H1 (cell line): ENCODE data around the gene SENP3. TPM values are rescaled to one million over a fixed set of nuclear protein-coding genes. Genes with fewer than 3 reads are reported as not detected.
A peak's percentile ranks its signal among the peaks of the same experiment; 100 is the strongest.

Source experiments
- CTCF ChIA-PET: fragments of 300-600 bp; sonication (Branson Sonifier 250); formaldehyde crosslinking; loops from one replicate; lab custom pipeline; 2021; ENCODE audit not compliant: partially characterized antibody; lab: Charles Lee
- POLR2A ChIA-PET: fragments of 300-600 bp; sonication (Branson Sonifier 250); formaldehyde crosslinking; loops from one replicate; lab custom pipeline; 2021; ENCODE audit warnings: inconsistent platforms; ENCODE audit not compliant: partially characterized antibody; lab: Charles Lee
- DNase-seq, 2 experiments: peaks; one replicate each; pipeline versions ENCODE4 v3.0.0 to v3.0.0-alpha.2; 2010 to 2022; ENCODE audit warnings: low spot score in 2 of 2, low read depth in 1 of 2, mixed read lengths in 1 of 2
- FAIRE-seq: peaks from 2 replicates; lab custom pipeline; 2011; peaks lifted over from hg19 to GRCh38; lab: Jason Lieb, UNC
- H2AFZ ChIP-seq: 2 replicates; pipeline ENCODE4 v1.8.1; 2012; ENCODE audit warnings: low read length, inconsistent platforms
- H2AK5ac ChIP-seq: 2 replicates; pipeline ENCODE4 v1.6.1; 2013; ENCODE audit warnings: low read depth, low read length
- H2BK120ac ChIP-seq: replicated peaks from 2 replicates; pipeline ENCODE3; 2013; ENCODE audit warnings: low read depth, low read length, inconsistent platforms
- H2BK12ac ChIP-seq: 2 replicates; pipeline ENCODE4 v1.6.1; 2013; ENCODE audit warnings: low read depth, low read length
- H2BK15ac ChIP-seq: 2 replicates; pipeline ENCODE4 v1.6.1; 2013; ENCODE audit warnings: low read length
- H2BK20ac ChIP-seq: 2 replicates; pipeline ENCODE4 v1.6.1; 2013; ENCODE audit warnings: low read length
- H2BK5ac ChIP-seq: 2 replicates; pipeline ENCODE4 v1.6.1; 2013; ENCODE audit warnings: low read depth, low read length
- H3K14ac ChIP-seq: 2 replicates; pipeline ENCODE4 v1.6.1; 2013; ENCODE audit warnings: inconsistent platforms; ENCODE audit not compliant: insufficient read length
- H3K18ac ChIP-seq: 2 replicates; pipeline ENCODE4 v1.6.1; 2013; ENCODE audit warnings: low read length; ENCODE audit errors: extremely low read depth
- H3K23ac ChIP-seq: 2 replicates; pipeline ENCODE4 v1.6.1; 2013; ENCODE audit warnings: inconsistent platforms; ENCODE audit not compliant: insufficient read length
- H3K23me2 ChIP-seq: 2 replicates; pipeline ENCODE4 v1.6.1; 2013; ENCODE audit warnings: low read depth, low read length
- H3K27ac ChIP-seq: 2 replicates; pipeline ENCODE4 v1.6.1; 2011; ENCODE audit warnings: low read depth, low read length, inconsistent platforms
- H3K27me3 ChIP-seq, 4 experiments: replicated peaks in 1 of 4; 1 replicate in 1 of 4; 2 replicates in 3 of 4; pipeline versions ENCODE4 v1.6.1 to v1.8.1; 2011 to 2013; ENCODE audit warnings: low read length in 3 of 4, mild to moderate bottlenecking in 3 of 4, inconsistent platforms in 2 of 4, mixed read lengths in 2 of 4, moderate library complexity in 1 of 4; ENCODE audit not compliant: control insufficient read depth in 3 of 4, insufficient read depth in 3 of 4; ENCODE audit errors: extremely low read depth in 1 of 4
- H3K36me3 ChIP-seq, 4 experiments: 2 replicates each; pipeline versions ENCODE4 v1.6.1 to v1.8.1; 2011 to 2013; ENCODE audit warnings: mild to moderate bottlenecking in 4 of 4, low read length in 3 of 4, moderate library complexity in 2 of 4, control low read depth in 1 of 4, inconsistent platforms in 1 of 4; ENCODE audit not compliant: insufficient read depth in 4 of 4, control insufficient read depth in 2 of 4
- H3K4ac ChIP-seq: replicated peaks from 2 replicates; pipeline ENCODE3; 2013; ENCODE audit warnings: low read length, low read depth, mixed read lengths, inconsistent platforms; ENCODE audit not compliant: insufficient read length
- H3K4me1 ChIP-seq, 4 experiments: replicated peaks in 1 of 4; 1 replicate in 1 of 4; 2 replicates in 3 of 4; pipeline versions ENCODE4 v1.6.1 to v1.8.1; 2011 to 2013; ENCODE audit warnings: low read length in 3 of 4, inconsistent platforms in 2 of 4, mixed read lengths in 1 of 4; ENCODE audit not compliant: insufficient read depth in 4 of 4, control insufficient read depth in 3 of 4
- H3K4me2 ChIP-seq, 2 experiments: 2 replicates each; pipeline versions ENCODE4 v1.6.1 to v1.8.1; 2011 to 2013; ENCODE audit warnings: low read depth in 2 of 2, low read length in 2 of 2, control low read depth in 1 of 2, inconsistent platforms in 1 of 2, mild to moderate bottlenecking in 1 of 2; ENCODE audit not compliant: insufficient read depth in 1 of 2
- H3K4me3 ChIP-seq, 4 experiments: fragments of 200-600, 300-600 bp in 1 of 4; sonication (generic), shearing (Covaris generic), sonication (Bioruptor Twin) in 1 of 4; 2 replicates each; pipeline versions ENCODE4 v1.5.1 to v1.8.1; 2011 to 2016; ENCODE audit warnings: low read length in 4 of 4, low read depth in 3 of 4, control low read depth in 2 of 4, inconsistent platforms in 2 of 4, mild to moderate bottlenecking in 2 of 4, mixed read lengths in 1 of 4, moderate library complexity in 1 of 4; ENCODE audit not compliant: insufficient read depth in 2 of 4; ENCODE audit errors: extremely low read depth in 1 of 4
- H3K56ac ChIP-seq: replicated peaks from 2 replicates; pipeline ENCODE3; 2013; ENCODE audit warnings: low read depth, mild to moderate bottlenecking, mixed read lengths, low read length, inconsistent platforms; ENCODE audit not compliant: insufficient read length
- H3K79me1 ChIP-seq: 2 replicates; pipeline ENCODE4 v1.6.1; 2013; ENCODE audit warnings: low read depth, low read length, control low read depth
- H3K79me2 ChIP-seq, 2 experiments: 2 replicates each; pipeline versions ENCODE4 v1.6.1 to v1.8.1; 2012 to 2013; ENCODE audit warnings: low read length in 2 of 2, mild to moderate bottlenecking in 2 of 2, inconsistent platforms in 1 of 2; ENCODE audit not compliant: insufficient read depth in 2 of 2, control insufficient read depth in 1 of 2
- H3K9ac ChIP-seq, 4 experiments: replicated peaks in 1 of 4; 1 replicate in 1 of 4; 2 replicates in 3 of 4; pipeline versions ENCODE4 v1.6.1 to v1.8.1; 2011 to 2013; ENCODE audit warnings: low read depth in 3 of 4, low read length in 3 of 4, control low read depth in 2 of 4, mild to moderate bottlenecking in 2 of 4, moderate library complexity in 2 of 4, inconsistent platforms in 1 of 4; ENCODE audit errors: extremely low read depth in 1 of 4
- H3K9me3 ChIP-seq, 2 experiments: 2 replicates each; pipeline versions ENCODE4 v1.6.1 to v1.8.1; 2012 to 2013; ENCODE audit warnings: mild to moderate bottlenecking in 2 of 2, moderate library complexity in 2 of 2, control low read depth in 1 of 2, inconsistent platforms in 1 of 2, low read depth in 1 of 2, low read length in 1 of 2, mixed read lengths in 1 of 2; ENCODE audit not compliant: insufficient read depth in 2 of 2
- H4K20me1 ChIP-seq, 2 experiments: replicated peaks in 1 of 2; 2 replicates each; pipeline versions ENCODE3 to v1.8.1; 2011 to 2013; ENCODE audit warnings: inconsistent platforms in 2 of 2, low read length in 2 of 2, mild to moderate bottlenecking in 1 of 2; ENCODE audit not compliant: insufficient read depth in 2 of 2, control insufficient read depth in 1 of 2
- H4K5ac ChIP-seq: 2 replicates; pipeline ENCODE4 v1.6.1; 2013; ENCODE audit warnings: low read length, low read depth, mixed read lengths, inconsistent platforms; ENCODE audit not compliant: insufficient read length
- H4K8ac ChIP-seq: 2 replicates; pipeline ENCODE4 v1.8.0; 2013; ENCODE audit warnings: mild to moderate bottlenecking, moderate library complexity, low read length, inconsistent platforms; ENCODE audit not compliant: insufficient read depth; ENCODE audit errors: extremely low read depth
- H4K91ac ChIP-seq: replicated peaks from 2 replicates; pipeline ENCODE3; 2013; ENCODE audit warnings: low read length, mixed read lengths, inconsistent platforms; ENCODE audit not compliant: insufficient read length
- E2F6 ChIP-seq: IDR thresholded peaks from 2 replicates; pipeline ENCODE4 v1.6.1; 2012; ENCODE audit warnings: inconsistent platforms
- GABPA ChIP-seq: IDR thresholded peaks from 2 replicates; pipeline ENCODE4 v1.6.1; 2011; ENCODE audit warnings: mild to moderate bottlenecking, low read length, moderate library complexity, borderline replicate concordance; ENCODE audit not compliant: insufficient read depth
- KDM4A ChIP-seq: IDR thresholded peaks from one replicate; pipeline ENCODE4 v1.7.1; 2012; ENCODE audit warnings: low read depth, mild to moderate bottlenecking, moderate library complexity, low read length, inconsistent platforms; ENCODE audit not compliant: severe bottlenecking
- POU5F1 ChIP-seq: IDR thresholded peaks from 2 replicates; pipeline ENCODE4 v1.6.1; 2011; ENCODE audit warnings: low read depth, mild to moderate bottlenecking, low read length, moderate library complexity
- SIRT6 ChIP-seq: IDR thresholded peaks from one replicate; pipeline ENCODE4 v1.7.1; 2012; ENCODE audit warnings: low read length, inconsistent platforms
- SRF ChIP-seq: IDR thresholded peaks from 2 replicates; pipeline ENCODE4 v1.6.1; 2011; ENCODE audit warnings: mild to moderate bottlenecking, low read depth, low read length, moderate library complexity
- WGBS, 2 experiments: shearing (Covaris generic) in 1 of 2; methylation state at CpG; one replicate each; pipeline versions ENCODE4 v1.1.6 to v1.1.7; 2013 to 2015; ENCODE audit warnings: low lambda C conversion rate in 2 of 2, mixed read lengths in 2 of 2, inconsistent platforms in 1 of 2, low coverage in 1 of 2, missing lambda C conversion rate in 1 of 2; ENCODE audit not compliant: insufficient replicate concordance in 2 of 2, insufficient coverage in 1 of 2, insufficient read length in 1 of 2; ENCODE audit errors: extremely low coverage in 1 of 2, missing lambda C conversion rate in 1 of 2; 5-methylcytosine and 5-hydroxymethylcytosine counted together
- polyA plus RNA-seq, 7 experiments: library from polyadenylated mRNA; depleted of rRNA in 3 of 7; stranded (reverse) in 5 of 7; unstranded in 2 of 7; fragments of >200 nt in 5 of 7; fragments of 200-250 nt in 2 of 7; gene quantifications; 1 replicate in 5 of 7; 2 replicates in 1 of 7; 4 replicates in 1 of 7; pipeline versions ENCODE4 v1.2.1 to v1.2.3, GENCODE V29; 2011 to 2013; ENCODE audit warnings: missing spikeins in 2 of 7, mixed read lengths in 2 of 7
- total RNA-seq: library from RNA; stranded (reverse); fragmentation: NEBNext Ultra II Directional; extraction: Animal tissue kit (Norgen Biotek cat#: 25700); gene quantifications from 2 replicates; pipeline ENCODE4 v1.2.1, GENCODE V29; 2021

SENP3 gene
- total and polyA plus RNA-seq, 2 of the 8 experiments (the other 6 are each of a cell fraction or from before 2014, with no cell fraction given), result 86.2 to 129 TPM

DNA sequence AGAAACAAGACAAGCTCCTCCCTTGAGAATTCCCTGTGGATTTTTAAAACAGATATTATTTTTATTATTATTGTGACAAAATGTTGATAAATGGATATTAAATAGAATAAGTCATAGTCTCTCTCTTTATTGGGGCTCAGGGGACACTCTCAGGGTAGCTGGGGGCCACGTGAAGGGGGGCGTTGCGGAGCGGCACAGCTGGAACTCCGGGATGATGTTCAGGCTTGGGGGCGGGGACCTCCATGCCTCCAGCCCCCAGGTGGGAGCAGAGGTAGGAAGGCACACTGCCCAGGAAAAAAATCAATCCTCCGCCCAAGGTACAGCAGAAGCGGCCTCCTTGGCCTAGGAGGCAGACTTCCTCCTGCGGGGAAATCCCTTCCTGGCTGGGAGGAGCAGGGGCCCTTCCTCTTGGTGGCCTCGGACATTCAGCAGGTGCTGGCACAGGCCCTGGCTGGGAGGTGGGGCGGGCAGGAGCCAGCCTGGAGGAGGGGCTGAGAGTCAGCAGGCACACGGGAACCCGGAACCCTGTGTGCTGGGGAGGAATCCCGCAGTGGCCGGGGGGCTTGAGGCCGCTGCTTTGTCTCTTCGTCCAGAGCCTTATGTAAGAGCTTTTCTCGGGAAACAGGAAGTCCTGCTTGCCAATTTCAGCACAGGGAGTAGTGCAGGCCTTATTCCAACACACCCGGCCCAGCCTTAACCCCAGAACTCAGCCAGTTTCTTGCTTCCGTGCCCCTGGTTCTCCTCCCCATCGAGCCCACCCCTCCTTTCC, 3.8 kb upstream of the SENP3 start:
- Histone ChIP-seq H3K23me2 (peaks cover 6% of the 10 kb centered on the region; the same call in 1 of the 2 replicates), H3K56ac (no peak overlapping the region), H2BK15ac (peak overlapping the region; percentile 96), H4K5ac (peak overlapping the region; percentile 55), H4K8ac (peak overlapping the region; percentile 7), H3K79me1 (peaks cover 7% of the 10 kb centered on the region), H3K79me2 (peaks cover 4 to 10% of the 10 kb centered on the region in 2 experiments; a peak in 3 of 4 replicates), H3K27ac (0 out of 2 replicates have a peak overlapping the region, but pooled peaks have one; percentile 21), H3K9ac (0 out of 7 replicates have a peak overlapping the region, but pooled peaks of 1 of the 4 experiments have one; percentile 2), H2AFZ (no peak overlapping the region), H3K36me3 (no peaks in the 10 kb centered on the region; a peak in 1 of 8 replicates), H3K4me1 (peaks cover 11 to 43% (median 26%) of the 10 kb centered on the region in 4 experiments), H3K23ac (no peak overlapping the region), H3K14ac (no peak overlapping the region), H2BK20ac (0 out of 2 replicates have a peak overlapping the region, but pooled peaks have one; percentile 32), H2AK5ac (no peak overlapping the region), H3K27me3 (no peaks in the 10 kb centered on the region), H3K4me2 (peak overlapping the region; percentile 34 to 61), H2BK5ac (peak overlapping the region; percentile 56; the same call in 1 of the 2 replicates), H3K4me3 (peak overlapping the region in 2 of 4 experiments; percentile 11 to 34; a peak in 4 of 8 replicates), H4K91ac (peak overlapping the region; percentile 92), H3K4ac (peak overlapping the region; percentile 96), H3K18ac (peak overlapping the region; percentile 87), H2BK12ac (peak overlapping the region; percentile 68; the same call in 1 of the 2 replicates), H3K9me3 (no peaks in the 10 kb centered on the region), H2BK120ac (no peak overlapping the region), H4K20me1 (peaks cover 0 to 3% of the 10 kb centered on the region in 2 experiments)
- ChIA-PET POLR2A (interaction anchor here (0.7 to 37.5 kb wide), 19 partner anchors 8 to 295 kb away, joined by 3 to 1144 read pairs (median 4); partner anchors contain the start of genes CD68, MPDU1, POLR2A and SOX15), CTCF (interaction anchor here (0.6 to 12.7 kb wide), 14 partner anchors 9 to 339 kb away, joined by 3 to 251 read pairs (median 4); partner anchors contain the start of genes SLC2A4, SOX15, TP53 and WRAP53)
- peak in 1 of 2 experiments; percentile 81 for DNase-seq
- FAIRE-seq, result no peak
- WGBS, 2 experiments, result 18% methylated on average over 20 of the region's 21 CpGs; no CpG with 5 or more reads in 1 of the 2 experiments
- no peak for TF ChIP-seq SIRT6
- TF ChIP-seq KDM4A, result no peak
- TF ChIP-seq E2F6, result 0 out of 2 replicates have a peak, but pooled peaks have one; percentile 14
- 0 out of 2 replicates have a peak, but pooled peaks have one; percentile 22 for TF ChIP-seq GABPA
- TF ChIP-seq SRF, result no peak
- no peak for TF ChIP-seq POU5F1
